ENCODE results near the gene PKD1. TPM values are rescaled to one million over a fixed set of nuclear protein-coding genes. Genes with fewer than 3 reads are reported as not detected.

Gene PKD1
- total RNA-seq, 1 experiment from 2014 or later = 102 TPM

- ATAC-seq (no peak), DNase-seq (ENCODE audit: low spot score) (no peak)
- H3K27me3 Mint-ChIP-seq (ENCODE audit: low read depth) = no peaks in the 10 kb centered on the region
- H3K27ac Mint-ChIP-seq = no peak overlapping the region
- TF ChIP-seq TP53 (CRISPR knock-in tag; IDR thresholded peaks at IDR 0.05) = no peak
- TF ChIP-seq NR2C2 (CRISPR knock-in tag; IDR thresholded peaks at IDR 0.05) = no peak
- no peak for TF ChIP-seq ESRRA (CRISPR knock-in tag; IDR thresholded peaks at IDR 0.05; ENCODE audit: borderline replicate concordance)
- TF ChIP-seq CREM (CRISPR knock-in tag; IDR thresholded peaks at IDR 0.05) = no peak
- TF ChIP-seq JUN (CRISPR knock-in tag; IDR thresholded peaks at IDR 0.05) = no peak
- no peak for TF ChIP-seq MYBL2 (CRISPR knock-in tag; IDR thresholded peaks at IDR 0.05)
- TF ChIP-seq USF2 (CRISPR knock-in tag; IDR thresholded peaks at IDR 0.05) = no peak
- no peak for TF ChIP-seq FOXJ3 (CRISPR knock-in tag; IDR thresholded peaks at IDR 0.05; ENCODE audit: borderline replicate concordance)
- no peak for TF ChIP-seq AR (CRISPR knock-in tag; IDR thresholded peaks at IDR 0.05)
- no peak for TF ChIP-seq E2F4 (CRISPR knock-in tag; IDR thresholded peaks at IDR 0.05; ENCODE audit: borderline replicate concordance, low read depth)
- TF ChIP-seq RORB (CRISPR knock-in tag; IDR thresholded peaks at IDR 0.05) = no peak
- no peak for TF ChIP-seq CREB1 (CRISPR knock-in tag; IDR thresholded peaks at IDR 0.05)
- TF ChIP-seq FOXP4 (CRISPR knock-in tag; IDR thresholded peaks at IDR 0.05) = no peak
- no peak for TF ChIP-seq ZNF121 (CRISPR knock-in tag; IDR thresholded peaks at IDR 0.05)
- no peak for TF ChIP-seq ZBTB21 (CRISPR knock-in tag; IDR thresholded peaks at IDR 0.05; ENCODE audit: borderline replicate concordance)
- no peak for TF ChIP-seq NR3C1 (CRISPR knock-in tag; conservative IDR thresholded peaks at IDR 0.05; ENCODE audit: low read depth)
- no peak for TF ChIP-seq TCF7 (CRISPR knock-in tag; IDR thresholded peaks at IDR 0.05; ENCODE audit: low read depth)
- no peak for TF ChIP-seq NFATC4 (CRISPR knock-in tag; IDR thresholded peaks at IDR 0.05)
- TF ChIP-seq NFYB (CRISPR knock-in tag; conservative IDR thresholded peaks at IDR 0.05; ENCODE audit: low read depth) = no peak
- no peak overlapping the region for H3K4me3 Mint-ChIP-seq
- no peaks in the 10 kb centered on the region for H3K4me1 Mint-ChIP-seq
- no peaks in the 10 kb centered on the region for H3K9me3 Mint-ChIP-seq
- H3K36me3 Mint-ChIP-seq = peaks cover 21% of the 10 kb centered on the region
- POLR2A ChIA-PET = no interaction called here
- CTCF ChIA-PET = interaction anchor here (0.7 to 2.0 kb wide), 3 partner anchors 23 to 70 kb away, joined by 3 to 6 read pairs (median 6); partner anchors contain the start of genes NTHL1 and TSC2
These were observed 64.9 kb downstream of the PKD1 start for GRCh38 chr16:2070576-2071453.

GRCh38 chr16:2066139-2066538 lies 69.6 kb downstream of the PKD1 start:
- POLR2A ChIA-PET = no interaction called here
- H3K36me3 Mint-ChIP-seq = peaks cover 20% of the 10 kb centered on the region
- no peak overlapping the region for H3K27ac Mint-ChIP-seq
- no peaks in the 10 kb centered on the region for H3K27me3 Mint-ChIP-seq (ENCODE audit: low read depth)
- no peak for DNase-seq (ENCODE audit: low spot score)
- H3K4me3 Mint-ChIP-seq = no peak overlapping the region
- ATAC-seq = no peak
- CTCF ChIA-PET = no interaction called here
- no peaks in the 10 kb centered on the region for H3K4me1 Mint-ChIP-seq
- H3K9me3 Mint-ChIP-seq = no peaks in the 10 kb centered on the region
- TF ChIP-seq E2F1 (CRISPR knock-in tag; IDR thresholded peaks at IDR 0.05) = no peak
- no peak for TF ChIP-seq SMAD4 (CRISPR knock-in tag; IDR thresholded peaks at IDR 0.05)
- no peak for TF ChIP-seq MXD4 (CRISPR knock-in tag; IDR thresholded peaks at IDR 0.05; ENCODE audit: borderline replicate concordance)
- TF ChIP-seq USF2 (CRISPR knock-in tag; IDR thresholded peaks at IDR 0.05) = no peak
- no peak for TF ChIP-seq PREB (CRISPR knock-in tag; IDR thresholded peaks at IDR 0.05; ENCODE audit: borderline replicate concordance)
